DND-41 (cell line): ENCODE data around the gene KLHDC7B.

Experiments used
- EZH2 ChIP-seq: IDR thresholded peaks from 3 replicates; pipeline ENCODE4 v1.6.1; 2012; ENCODE audit warnings: borderline replicate concordance, low read depth, mild to moderate bottlenecking, moderate library complexity, low read length, inconsistent platforms; ENCODE audit not compliant: severe bottlenecking
- TF ChIP-seq, protein P1 (sequence below): IDR thresholded peaks from 2 replicates; pipeline ENCODE4 v1.5.1; 2012; ENCODE audit warnings: borderline replicate concordance, low read length, moderate library complexity, mild to moderate bottlenecking; ENCODE audit not compliant: poor library complexity, severe bottlenecking; ENCODE audit errors: extremely low read depth

DNA sequence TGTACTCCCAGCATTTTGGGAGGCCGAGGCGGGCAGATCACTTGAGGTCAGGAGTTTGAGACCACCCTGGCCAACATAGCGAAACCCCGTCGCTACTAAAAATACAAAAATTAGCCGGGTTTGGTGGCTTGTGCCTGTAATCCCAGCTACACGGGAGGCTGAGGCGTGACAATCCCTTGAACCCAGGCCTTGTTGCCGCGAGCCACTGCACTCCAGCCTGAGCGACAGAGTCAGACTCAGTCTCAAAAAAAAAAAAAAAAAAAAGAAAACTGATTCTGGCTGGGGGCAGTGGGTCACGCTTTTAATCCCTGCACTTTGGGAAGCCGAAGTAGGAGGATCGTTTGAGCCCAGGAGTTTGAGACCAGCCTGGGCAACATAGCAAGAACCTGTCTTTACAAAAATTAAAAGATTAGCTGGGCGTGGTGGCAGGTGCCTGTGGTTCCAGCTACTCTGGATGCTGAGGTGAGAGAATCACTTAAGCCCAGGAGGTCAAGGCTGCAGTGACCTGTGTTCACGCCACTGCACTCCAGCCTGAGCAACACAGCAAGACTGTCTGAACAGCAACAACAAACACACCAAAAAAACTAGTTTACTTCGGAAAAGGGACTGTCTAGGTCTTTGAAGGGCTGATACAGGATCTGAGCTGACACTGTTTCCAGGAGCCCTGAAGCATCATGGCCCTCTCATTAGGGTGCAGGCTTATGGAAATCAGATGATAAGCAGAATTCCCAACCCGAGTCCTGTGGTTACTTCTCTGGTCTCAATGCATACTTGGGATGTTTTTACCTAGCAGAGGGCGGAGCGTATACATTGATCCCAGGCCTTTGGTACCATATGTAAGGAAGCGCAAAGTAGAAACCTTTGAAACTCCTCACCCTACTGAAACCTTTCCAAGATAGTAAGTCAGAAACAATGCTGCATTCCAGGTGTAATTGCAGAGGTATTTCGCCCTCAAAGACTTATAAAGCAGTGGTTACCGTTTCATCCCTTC is 38.7 kb downstream of the KLHDC7B start:
- no peak for TF ChIP-seq EZH2
- TF ChIP-seq, protein P1, sequence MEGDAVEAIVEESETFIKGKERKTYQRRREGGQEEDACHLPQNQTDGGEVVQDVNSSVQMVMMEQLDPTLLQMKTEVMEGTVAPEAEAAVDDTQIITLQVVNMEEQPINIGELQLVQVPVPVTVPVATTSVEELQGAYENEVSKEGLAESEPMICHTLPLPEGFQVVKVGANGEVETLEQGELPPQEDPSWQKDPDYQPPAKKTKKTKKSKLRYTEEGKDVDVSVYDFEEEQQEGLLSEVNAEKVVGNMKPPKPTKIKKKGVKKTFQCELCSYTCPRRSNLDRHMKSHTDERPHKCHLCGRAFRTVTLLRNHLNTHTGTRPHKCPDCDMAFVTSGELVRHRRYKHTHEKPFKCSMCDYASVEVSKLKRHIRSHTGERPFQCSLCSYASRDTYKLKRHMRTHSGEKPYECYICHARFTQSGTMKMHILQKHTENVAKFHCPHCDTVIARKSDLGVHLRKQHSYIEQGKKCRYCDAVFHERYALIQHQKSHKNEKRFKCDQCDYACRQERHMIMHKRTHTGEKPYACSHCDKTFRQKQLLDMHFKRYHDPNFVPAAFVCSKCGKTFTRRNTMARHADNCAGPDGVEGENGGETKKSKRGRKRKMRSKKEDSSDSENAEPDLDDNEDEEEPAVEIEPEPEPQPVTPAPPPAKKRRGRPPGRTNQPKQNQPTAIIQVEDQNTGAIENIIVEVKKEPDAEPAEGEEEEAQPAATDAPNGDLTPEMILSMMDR, result no peak
